G401.6 (cell line): Measurements from ENCODE around the gene SEC61A2.

ENCODE experiments used
- FAIRE-seq: peaks from 2 replicates; lab custom pipeline; 2012; peaks lifted over from hg19 to GRCh38; lab: Jason Lieb, UNC

The SEC61A2 gene

DNA sequence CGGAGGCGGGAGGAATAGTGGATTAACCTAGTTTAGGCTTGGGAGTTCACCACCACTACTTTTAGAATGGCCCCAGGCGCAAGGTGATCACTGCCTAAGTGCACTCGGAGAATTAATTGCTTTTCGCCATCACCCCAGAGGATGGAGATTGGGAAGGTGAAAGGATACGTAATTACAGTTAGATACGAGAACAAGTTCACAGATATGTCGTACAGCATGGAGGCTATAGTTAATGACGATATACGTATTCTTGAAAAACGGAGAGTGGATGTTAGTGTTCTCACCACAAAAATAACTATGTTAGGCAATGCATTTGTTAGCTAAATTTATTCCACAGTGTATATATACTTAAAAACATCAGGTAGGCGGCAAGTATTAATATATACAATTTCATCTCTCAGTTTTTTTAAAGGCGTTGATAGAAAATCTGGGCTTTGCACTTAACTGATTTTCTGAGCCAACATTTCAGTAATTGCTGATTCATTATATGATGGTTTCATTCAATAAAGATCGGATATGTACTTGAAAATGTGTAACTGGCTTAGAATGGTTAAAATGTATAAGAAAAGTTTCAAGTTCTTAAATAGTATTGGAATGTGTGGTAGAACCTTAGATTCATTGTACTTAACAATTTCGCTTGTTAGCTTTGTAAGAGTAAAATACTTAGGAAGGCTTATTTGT lies 67.2 kb downstream of the SEC61A2 start:
- no peak for FAIRE-seq

GRCh38 chr10:12198156-12198555 lies 68.7 kb downstream of the SEC61A2 start:
- FAIRE-seq: no peak

DNA sequence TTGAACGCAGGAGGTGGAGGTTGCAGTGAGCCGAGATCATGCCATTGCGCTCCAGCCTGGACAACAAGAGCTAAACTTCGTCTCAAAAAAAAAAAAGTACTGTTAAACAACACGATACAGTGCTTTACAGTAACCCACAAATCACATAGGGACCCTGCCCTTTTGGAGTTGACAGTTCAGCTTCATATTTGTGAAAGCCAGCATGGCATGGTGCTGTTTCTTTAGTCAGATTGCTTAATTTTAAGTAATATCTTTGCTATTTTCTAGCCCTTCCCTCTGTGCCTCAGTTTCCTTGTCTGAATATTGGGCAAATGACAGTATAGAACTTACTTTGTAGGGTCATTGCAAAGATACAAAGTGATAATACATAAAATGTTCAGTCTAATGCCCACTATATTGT lies 71.4 kb downstream of the SEC61A2 start:
- no peak for FAIRE-seq

DNA sequence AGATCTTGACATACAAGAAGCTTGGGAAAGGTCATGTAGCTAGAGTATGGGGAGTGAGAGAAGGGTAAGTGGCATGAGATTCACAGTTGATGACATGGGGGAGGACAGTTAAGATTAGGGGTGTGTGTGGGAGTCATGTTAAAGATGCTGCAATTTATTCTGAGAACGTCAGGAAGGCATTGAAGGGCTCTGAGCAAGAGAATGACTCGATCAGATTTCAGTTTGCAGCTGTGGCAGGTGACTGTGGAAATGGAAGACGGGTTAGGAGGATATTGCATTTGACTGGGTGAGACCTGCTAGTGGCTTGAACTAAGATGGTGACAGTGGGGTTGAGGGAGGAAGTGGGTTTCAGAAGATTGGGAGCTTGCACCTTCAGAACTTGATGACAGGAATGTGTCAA lies 72.1 kb downstream of the SEC61A2 start:
- no peak for FAIRE-seq

DNA sequence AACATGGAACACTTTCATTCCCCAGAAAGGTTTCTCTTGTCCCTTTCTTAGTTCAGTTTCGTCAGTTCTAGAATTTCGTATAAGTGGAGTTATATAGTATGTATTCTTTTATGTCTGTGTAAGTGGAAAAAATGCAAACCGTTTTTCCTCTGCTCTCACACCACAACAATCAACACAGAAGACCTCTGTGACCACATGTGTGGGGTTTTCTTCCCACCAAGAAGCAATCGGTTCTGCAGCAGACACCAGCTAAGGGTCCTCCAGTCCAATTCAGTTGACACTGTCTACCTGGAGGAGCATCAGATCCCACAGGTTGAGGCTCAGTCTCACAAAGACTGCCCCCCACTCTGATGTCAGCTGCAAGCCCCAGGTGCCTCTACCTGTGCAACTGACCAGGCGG lies 72.7 kb downstream of the SEC61A2 start:
- no peak for FAIRE-seq

- FAIRE-seq: no peak
These were observed 75.6 kb downstream of the SEC61A2 start for GRCh38 chr10:12205082-12205481.

GRCh38 chr10:12207114-12207513 lies 77.6 kb downstream of the SEC61A2 start:
- FAIRE-seq: no peak

GRCh38 chr10:12208460-12208859 lies 79.0 kb downstream of the SEC61A2 start:
- FAIRE-seq: no peak

- no peak for FAIRE-seq
These were observed 83.0 kb downstream of the SEC61A2 start for GRCh38 chr10:12212454-12212853.

DNA sequence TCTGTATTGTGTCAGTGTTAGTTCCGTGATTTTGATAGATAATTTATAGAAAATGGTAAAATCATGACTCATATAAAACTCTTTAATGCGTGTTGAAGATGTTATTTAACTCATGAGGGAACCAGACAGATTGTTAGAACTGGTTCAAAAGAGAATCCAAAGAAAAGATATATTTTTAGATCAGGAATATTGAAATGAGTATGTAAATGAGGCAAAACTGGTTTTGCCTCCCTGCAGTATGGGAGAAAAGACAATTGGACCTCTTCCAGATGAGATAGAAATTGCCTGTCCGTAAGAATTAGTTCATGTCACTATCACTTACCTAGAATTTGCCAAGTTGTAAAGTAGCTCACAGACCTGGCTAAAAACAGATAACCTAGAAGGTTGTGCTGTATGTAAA lies 84.1 kb downstream of the SEC61A2 start:
- FAIRE-seq: no peak

GRCh38 chr10:12214093-12214492 lies 84.6 kb downstream of the SEC61A2 start:
- no peak for FAIRE-seq

DNA sequence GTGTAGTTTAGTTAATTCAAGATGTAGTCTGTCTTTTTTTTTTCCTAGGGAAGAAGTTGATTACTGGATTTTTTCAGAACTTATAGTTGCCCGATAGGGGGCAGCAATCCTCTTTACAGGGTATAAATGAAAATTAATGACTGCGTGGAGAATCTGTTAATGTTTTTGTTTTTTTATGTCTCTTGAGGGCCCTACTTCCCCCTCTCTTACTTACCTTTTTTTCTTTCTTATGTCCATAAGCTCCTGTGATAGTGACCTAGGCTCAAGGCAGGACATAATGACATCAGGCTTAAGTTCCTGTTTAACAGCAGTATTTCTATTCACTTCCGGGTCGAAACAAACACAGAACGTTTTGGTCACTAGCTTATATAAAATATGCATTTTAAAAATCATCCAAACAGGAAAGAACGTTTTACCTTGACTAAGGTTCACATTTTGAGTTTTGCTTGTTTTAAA lies 85.3 kb downstream of the SEC61A2 start:
- peak; percentile 76 for FAIRE-seq
